ENCODE data around the gene LMTK2. TPM values are rescaled to one million over a fixed set of nuclear protein-coding genes. Genes with fewer than 3 reads are reported as not detected.

Gene LMTK2
- polyA plus RNA-seq, 1 donor from 2014 or later = 11.9 TPM

DNA sequence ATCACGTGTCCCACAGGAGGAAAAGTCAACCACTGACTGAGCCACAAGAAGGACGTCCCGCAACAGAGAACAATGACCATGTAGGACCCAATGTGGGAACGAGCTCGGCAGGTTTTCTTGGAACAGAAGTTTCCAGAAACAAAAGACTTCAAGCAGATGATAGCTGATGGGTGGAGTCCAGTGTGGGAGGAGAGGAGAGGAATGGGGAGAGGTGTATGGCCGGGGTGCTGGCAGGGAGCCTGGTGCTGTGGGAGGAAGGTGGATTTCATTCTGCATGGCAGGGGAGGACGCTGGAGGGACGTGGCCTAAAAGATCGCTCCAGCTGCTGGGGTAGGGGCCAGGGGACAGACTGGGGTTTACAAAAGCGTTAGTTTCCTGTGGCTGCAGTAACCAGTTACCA, 48.5 kb upstream of the LMTK2 start:
- Histone ChIP-seq H3K79me2 (replicated peaks; ENCODE audit: insufficient read depth, low read length) (no peaks in the 10 kb centered on the region), H3K9ac (ENCODE audit: low read length) (no peak overlapping the region), H3K4me2 (ENCODE audit: low read length) (no peak overlapping the region), H3K9me2 (ENCODE audit: insufficient read depth, low read length) (no peaks in the 10 kb centered on the region), H3K4me3 (ENCODE audit: low read length) (no peak overlapping the region), H3K36me3 (ENCODE audit: insufficient read depth, low read length) (no peaks in the 10 kb centered on the region), H3K27me3 (ENCODE audit: insufficient read depth, low read depth, low read length) (no peaks in the 10 kb centered on the region), H2AFZ (ENCODE audit: low read depth, low read length) (no peak overlapping the region), H3K27ac (ENCODE audit: low read length) (no peak overlapping the region), H3F3A (ENCODE audit: insufficient read depth, low read length, poor library complexity, severe bottlenecking) (no peaks in the 10 kb centered on the region), H3K9me3 (ENCODE audit: low read length) (no peaks in the 10 kb centered on the region), H4K20me1 (ENCODE audit: insufficient read depth) (no peaks in the 10 kb centered on the region)
- TF ChIP-seq SMC3 (conservative IDR thresholded peaks at IDR 0.05; ENCODE audit: poor library complexity) (no peak), TAF1 (IDR thresholded peaks at IDR 0.05; ENCODE audit: low read depth) (no peak), RAD21 (conservative IDR thresholded peaks at IDR 0.05) (no peak), POLR2AphosphoS5 (IDR thresholded peaks at IDR 0.05) (no peak), EP300 (conservative IDR thresholded peaks at IDR 0.05; ENCODE audit: poor library complexity, severe bottlenecking) (no peak), EZH2 (IDR thresholded peaks at IDR 0.05; ENCODE audit: borderline replicate concordance, insufficient read depth, low read length, poor library complexity, severe bottlenecking) (no peak)
- TF ChIP-seq, protein P1, sequence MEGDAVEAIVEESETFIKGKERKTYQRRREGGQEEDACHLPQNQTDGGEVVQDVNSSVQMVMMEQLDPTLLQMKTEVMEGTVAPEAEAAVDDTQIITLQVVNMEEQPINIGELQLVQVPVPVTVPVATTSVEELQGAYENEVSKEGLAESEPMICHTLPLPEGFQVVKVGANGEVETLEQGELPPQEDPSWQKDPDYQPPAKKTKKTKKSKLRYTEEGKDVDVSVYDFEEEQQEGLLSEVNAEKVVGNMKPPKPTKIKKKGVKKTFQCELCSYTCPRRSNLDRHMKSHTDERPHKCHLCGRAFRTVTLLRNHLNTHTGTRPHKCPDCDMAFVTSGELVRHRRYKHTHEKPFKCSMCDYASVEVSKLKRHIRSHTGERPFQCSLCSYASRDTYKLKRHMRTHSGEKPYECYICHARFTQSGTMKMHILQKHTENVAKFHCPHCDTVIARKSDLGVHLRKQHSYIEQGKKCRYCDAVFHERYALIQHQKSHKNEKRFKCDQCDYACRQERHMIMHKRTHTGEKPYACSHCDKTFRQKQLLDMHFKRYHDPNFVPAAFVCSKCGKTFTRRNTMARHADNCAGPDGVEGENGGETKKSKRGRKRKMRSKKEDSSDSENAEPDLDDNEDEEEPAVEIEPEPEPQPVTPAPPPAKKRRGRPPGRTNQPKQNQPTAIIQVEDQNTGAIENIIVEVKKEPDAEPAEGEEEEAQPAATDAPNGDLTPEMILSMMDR (IDR thresholded peaks at IDR 0.05; ENCODE audit: poor library complexity, severe bottlenecking) = no peak
- TF ChIP-seq, protein P2, sequence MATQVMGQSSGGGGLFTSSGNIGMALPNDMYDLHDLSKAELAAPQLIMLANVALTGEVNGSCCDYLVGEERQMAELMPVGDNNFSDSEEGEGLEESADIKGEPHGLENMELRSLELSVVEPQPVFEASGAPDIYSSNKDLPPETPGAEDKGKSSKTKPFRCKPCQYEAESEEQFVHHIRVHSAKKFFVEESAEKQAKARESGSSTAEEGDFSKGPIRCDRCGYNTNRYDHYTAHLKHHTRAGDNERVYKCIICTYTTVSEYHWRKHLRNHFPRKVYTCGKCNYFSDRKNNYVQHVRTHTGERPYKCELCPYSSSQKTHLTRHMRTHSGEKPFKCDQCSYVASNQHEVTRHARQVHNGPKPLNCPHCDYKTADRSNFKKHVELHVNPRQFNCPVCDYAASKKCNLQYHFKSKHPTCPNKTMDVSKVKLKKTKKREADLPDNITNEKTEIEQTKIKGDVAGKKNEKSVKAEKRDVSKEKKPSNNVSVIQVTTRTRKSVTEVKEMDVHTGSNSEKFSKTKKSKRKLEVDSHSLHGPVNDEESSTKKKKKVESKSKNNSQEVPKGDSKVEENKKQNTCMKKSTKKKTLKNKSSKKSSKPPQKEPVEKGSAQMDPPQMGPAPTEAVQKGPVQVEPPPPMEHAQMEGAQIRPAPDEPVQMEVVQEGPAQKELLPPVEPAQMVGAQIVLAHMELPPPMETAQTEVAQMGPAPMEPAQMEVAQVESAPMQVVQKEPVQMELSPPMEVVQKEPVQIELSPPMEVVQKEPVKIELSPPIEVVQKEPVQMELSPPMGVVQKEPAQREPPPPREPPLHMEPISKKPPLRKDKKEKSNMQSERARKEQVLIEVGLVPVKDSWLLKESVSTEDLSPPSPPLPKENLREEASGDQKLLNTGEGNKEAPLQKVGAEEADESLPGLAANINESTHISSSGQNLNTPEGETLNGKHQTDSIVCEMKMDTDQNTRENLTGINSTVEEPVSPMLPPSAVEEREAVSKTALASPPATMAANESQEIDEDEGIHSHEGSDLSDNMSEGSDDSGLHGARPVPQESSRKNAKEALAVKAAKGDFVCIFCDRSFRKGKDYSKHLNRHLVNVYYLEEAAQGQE (IDR thresholded peaks at IDR 0.05; ENCODE audit: borderline replicate concordance) = no peak

DNA sequence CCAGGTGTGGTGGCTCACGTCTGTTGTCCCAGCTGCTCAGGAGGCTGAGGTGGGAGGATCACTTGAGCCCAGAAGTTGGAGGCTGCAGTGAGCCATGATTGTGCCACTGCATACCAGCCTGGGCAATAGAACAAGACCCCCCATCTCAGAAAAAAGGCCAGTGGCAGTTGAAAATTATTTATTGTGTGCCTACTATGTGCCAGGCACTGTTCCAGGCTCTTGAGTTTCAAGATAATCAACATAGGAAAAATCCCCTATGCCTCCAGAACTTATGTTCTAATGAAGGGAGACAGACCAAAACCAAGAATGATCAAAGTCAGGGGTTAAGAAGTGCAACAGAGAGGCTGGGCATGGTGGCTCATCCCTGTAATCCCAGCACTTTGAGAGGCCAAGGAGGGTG, 42.4 kb upstream of the LMTK2 start:
- Histone ChIP-seq H4K20me1 (ENCODE audit: insufficient read depth) (no peaks in the 10 kb centered on the region), H2AFZ (ENCODE audit: low read depth, low read length) (no peak overlapping the region), H3K4me2 (ENCODE audit: low read length) (no peak overlapping the region)

More for the DNA sequence above, 42.4 kb upstream of the LMTK2 start:
- H3K4me3 ChIP-seq (ENCODE audit: low read length) = no peak overlapping the region
- no peaks in the 10 kb centered on the region for H3K36me3 ChIP-seq (ENCODE audit: insufficient read depth, low read length)
- no peaks in the 10 kb centered on the region for H3K9me3 ChIP-seq (ENCODE audit: low read length)
- H3F3A ChIP-seq (ENCODE audit: insufficient read depth, low read length, poor library complexity, severe bottlenecking) = no peaks in the 10 kb centered on the region
- no peaks in the 10 kb centered on the region for H3K27me3 ChIP-seq (ENCODE audit: insufficient read depth, low read depth, low read length)
- H3K9ac ChIP-seq (ENCODE audit: low read length) = no peak overlapping the region
- no peaks in the 10 kb centered on the region for H3K79me2 ChIP-seq (replicated peaks; ENCODE audit: insufficient read depth, low read length)
- TF ChIP-seq, protein P2 (IDR thresholded peaks at IDR 0.05; ENCODE audit: borderline replicate concordance) = no peak
- TF ChIP-seq EP300 (conservative IDR thresholded peaks at IDR 0.05; ENCODE audit: poor library complexity, severe bottlenecking) (no peak), EZH2 (IDR thresholded peaks at IDR 0.05; ENCODE audit: borderline replicate concordance, insufficient read depth, low read length, poor library complexity, severe bottlenecking) (no peak), POLR2AphosphoS5 (IDR thresholded peaks at IDR 0.05) (no peak), MXI1 (conservative IDR thresholded peaks at IDR 0.05; ENCODE audit: poor library complexity, severe bottlenecking) (no peak)
- TF ChIP-seq, protein P1 (IDR thresholded peaks at IDR 0.05; ENCODE audit: poor library complexity, severe bottlenecking) = no peak
- no peak overlapping the region for H3K27ac ChIP-seq (ENCODE audit: low read length)
- H3K9me2 ChIP-seq (ENCODE audit: insufficient read depth, low read length) = no peaks in the 10 kb centered on the region

Data from neural cell (in vitro differentiated cells).